Fibroblast of lung (primary cell): ENCODE results near the gene TFAP2D.

Experiments used
- EZH2 ChIP-seq: IDR thresholded peaks from 2 replicates; pipeline ENCODE4 v1.5.1; 2012; ENCODE audit warnings: low read length, control low read depth, mild to moderate bottlenecking; ENCODE audit errors: missing control alignments
- TF ChIP-seq, protein P1 (sequence below), 2 donors: IDR thresholded peaks in 1 of 2; conservative IDR thresholded peaks in 1 of 2; 1 replicate in 1 of 2; 2 replicates in 1 of 2; pipeline ENCODE4 v1.5.1; 2011 to 2012; ENCODE audit warnings: low read length in 2 of 2, control low read depth in 1 of 2, inconsistent platforms in 1 of 2, low read depth in 1 of 2, mild to moderate bottlenecking in 1 of 2

DNA sequence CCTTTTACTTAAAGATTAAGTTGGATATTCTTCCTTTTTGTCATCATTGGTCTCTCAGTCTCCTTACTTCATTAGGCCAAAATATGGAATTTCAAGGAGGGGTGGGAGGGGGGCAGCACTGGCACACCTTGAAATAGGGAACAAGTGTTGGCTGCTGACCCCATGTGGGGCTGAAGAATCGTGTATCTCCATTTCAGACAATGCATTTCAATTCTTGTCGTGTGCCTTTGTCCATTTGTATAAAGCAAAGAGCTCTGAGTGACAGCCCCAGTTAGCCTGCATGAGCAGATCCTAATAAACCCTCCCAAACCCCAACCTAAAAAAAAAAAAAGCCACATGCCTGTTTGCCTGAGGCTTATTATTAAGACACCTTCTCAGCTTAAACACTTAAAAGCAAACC lies 1.0 kb upstream of the TFAP2D start:
- TF ChIP-seq, protein P1, sequence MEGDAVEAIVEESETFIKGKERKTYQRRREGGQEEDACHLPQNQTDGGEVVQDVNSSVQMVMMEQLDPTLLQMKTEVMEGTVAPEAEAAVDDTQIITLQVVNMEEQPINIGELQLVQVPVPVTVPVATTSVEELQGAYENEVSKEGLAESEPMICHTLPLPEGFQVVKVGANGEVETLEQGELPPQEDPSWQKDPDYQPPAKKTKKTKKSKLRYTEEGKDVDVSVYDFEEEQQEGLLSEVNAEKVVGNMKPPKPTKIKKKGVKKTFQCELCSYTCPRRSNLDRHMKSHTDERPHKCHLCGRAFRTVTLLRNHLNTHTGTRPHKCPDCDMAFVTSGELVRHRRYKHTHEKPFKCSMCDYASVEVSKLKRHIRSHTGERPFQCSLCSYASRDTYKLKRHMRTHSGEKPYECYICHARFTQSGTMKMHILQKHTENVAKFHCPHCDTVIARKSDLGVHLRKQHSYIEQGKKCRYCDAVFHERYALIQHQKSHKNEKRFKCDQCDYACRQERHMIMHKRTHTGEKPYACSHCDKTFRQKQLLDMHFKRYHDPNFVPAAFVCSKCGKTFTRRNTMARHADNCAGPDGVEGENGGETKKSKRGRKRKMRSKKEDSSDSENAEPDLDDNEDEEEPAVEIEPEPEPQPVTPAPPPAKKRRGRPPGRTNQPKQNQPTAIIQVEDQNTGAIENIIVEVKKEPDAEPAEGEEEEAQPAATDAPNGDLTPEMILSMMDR (conservative IDR thresholded peaks at IDR 0.05 in 1 of 2, IDR thresholded peaks at IDR 0.05 in 1 of 2; ENCODE audit: low read depth in 1 of 2, low read length in 2 of 2), result no peak
- TF ChIP-seq EZH2, result no peak
